Thyroid gland (tissue), 4 donors: ENCODE measurements around the gene METTL26.

Source experiments
- POLR2A ChIP-seq, 2 donors: fragments of 450-650 bp; IDR thresholded peaks; one replicate each; pipeline ENCODE4 v1.6.1; 2017; ENCODE audit warnings: antibody characterized with exemption in 2 of 2, mild to moderate bottlenecking in 2 of 2, moderate library complexity in 1 of 2
- TF ChIP-seq, protein P1 (sequence below), 6 experiments: fragments of 200-600 bp in 3 of 6; fragments of 450-650 bp in 3 of 6; sonication (generic) in 3 of 6; IDR thresholded peaks; one replicate each; pipeline ENCODE4 v1.5.1; 2016 to 2019; ENCODE audit warnings: antibody characterized with exemption in 6 of 6, mild to moderate bottlenecking in 2 of 6, inconsistent platforms in 1 of 6, moderate library complexity in 1 of 6

- TF ChIP-seq POLR2A (IDR thresholded peaks at IDR 0.05): no peak
- TF ChIP-seq, protein P1, sequence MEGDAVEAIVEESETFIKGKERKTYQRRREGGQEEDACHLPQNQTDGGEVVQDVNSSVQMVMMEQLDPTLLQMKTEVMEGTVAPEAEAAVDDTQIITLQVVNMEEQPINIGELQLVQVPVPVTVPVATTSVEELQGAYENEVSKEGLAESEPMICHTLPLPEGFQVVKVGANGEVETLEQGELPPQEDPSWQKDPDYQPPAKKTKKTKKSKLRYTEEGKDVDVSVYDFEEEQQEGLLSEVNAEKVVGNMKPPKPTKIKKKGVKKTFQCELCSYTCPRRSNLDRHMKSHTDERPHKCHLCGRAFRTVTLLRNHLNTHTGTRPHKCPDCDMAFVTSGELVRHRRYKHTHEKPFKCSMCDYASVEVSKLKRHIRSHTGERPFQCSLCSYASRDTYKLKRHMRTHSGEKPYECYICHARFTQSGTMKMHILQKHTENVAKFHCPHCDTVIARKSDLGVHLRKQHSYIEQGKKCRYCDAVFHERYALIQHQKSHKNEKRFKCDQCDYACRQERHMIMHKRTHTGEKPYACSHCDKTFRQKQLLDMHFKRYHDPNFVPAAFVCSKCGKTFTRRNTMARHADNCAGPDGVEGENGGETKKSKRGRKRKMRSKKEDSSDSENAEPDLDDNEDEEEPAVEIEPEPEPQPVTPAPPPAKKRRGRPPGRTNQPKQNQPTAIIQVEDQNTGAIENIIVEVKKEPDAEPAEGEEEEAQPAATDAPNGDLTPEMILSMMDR (IDR thresholded peaks at IDR 0.05): no peak
Measured at GRCh38 chr16:677316-678190, 41.4 kb upstream of the METTL26 start.
